NCI-H2227 (cell line): ENCODE results near the gene CCDC86.

Experiments used
- DNase-seq: peaks from one replicate; lab custom pipeline; 2025; ENCODE audit not compliant: unreplicated experiment; lab: John Stamatoyannopoulos, UW

Gene CCDC86

GRCh38 chr11:60852117-60852981 is 10.4 kb downstream of the CCDC86 start:
- DNase-seq = no peak

- no peak for DNase-seq
Observed at GRCh38 chr11:60852982-60853950, 11.4 kb downstream of the CCDC86 start.

- no peak for DNase-seq
Observed at GRCh38 chr11:60854140-60854846, 12.4 kb downstream of the CCDC86 start.

GRCh38 chr11:60854847-60855725 is 13.2 kb downstream of the CCDC86 start:
- DNase-seq = no peak

GRCh38 chr11:60855726-60856633 is 14.1 kb downstream of the CCDC86 start, which contains the start of gene PTGDR2:
Gene PTGDR2 (minus strand): TSS chr11:60855950. CDS start chr11:60853722, 2,228 bp downstream.
- no peak for DNase-seq

- no peak for DNase-seq
Observed at GRCh38 chr11:60857378-60858232, 15.7 kb downstream of the CCDC86 start.

GRCh38 chr11:60858236-60858635 is 16.3 kb downstream of the CCDC86 start:
- DNase-seq = no peak

GRCh38 chr11:60858731-60859464 is 17.0 kb downstream of the CCDC86 start:
- no peak for DNase-seq

GRCh38 chr11:60859616-60860250 is 17.8 kb downstream of the CCDC86 start:
- DNase-seq = no peak

- no peak for DNase-seq
Observed at GRCh38 chr11:60860943-60861342, 19.0 kb downstream of the CCDC86 start.

- DNase-seq = no peak
Observed at GRCh38 chr11:60862171-60862570, 20.3 kb downstream of the CCDC86 start.

GRCh38 chr11:60863550-60864521 is 21.9 kb downstream of the CCDC86 start:
- DNase-seq = no peak

- DNase-seq = no peak
Observed at GRCh38 chr11:60864856-60865513, 23.1 kb downstream of the CCDC86 start.

- DNase-seq = no peak
Observed at GRCh38 chr11:60866911-60867870, 25.3 kb downstream of the CCDC86 start, which contains the start of gene ZP1. Gene ZP1 (plus strand): TSS chr11:60867542. CDS start chr11:60867562, 20 bp downstream.
